ENCODE measurements around the gene GPRC5C.

Gene GPRC5C

DNA sequence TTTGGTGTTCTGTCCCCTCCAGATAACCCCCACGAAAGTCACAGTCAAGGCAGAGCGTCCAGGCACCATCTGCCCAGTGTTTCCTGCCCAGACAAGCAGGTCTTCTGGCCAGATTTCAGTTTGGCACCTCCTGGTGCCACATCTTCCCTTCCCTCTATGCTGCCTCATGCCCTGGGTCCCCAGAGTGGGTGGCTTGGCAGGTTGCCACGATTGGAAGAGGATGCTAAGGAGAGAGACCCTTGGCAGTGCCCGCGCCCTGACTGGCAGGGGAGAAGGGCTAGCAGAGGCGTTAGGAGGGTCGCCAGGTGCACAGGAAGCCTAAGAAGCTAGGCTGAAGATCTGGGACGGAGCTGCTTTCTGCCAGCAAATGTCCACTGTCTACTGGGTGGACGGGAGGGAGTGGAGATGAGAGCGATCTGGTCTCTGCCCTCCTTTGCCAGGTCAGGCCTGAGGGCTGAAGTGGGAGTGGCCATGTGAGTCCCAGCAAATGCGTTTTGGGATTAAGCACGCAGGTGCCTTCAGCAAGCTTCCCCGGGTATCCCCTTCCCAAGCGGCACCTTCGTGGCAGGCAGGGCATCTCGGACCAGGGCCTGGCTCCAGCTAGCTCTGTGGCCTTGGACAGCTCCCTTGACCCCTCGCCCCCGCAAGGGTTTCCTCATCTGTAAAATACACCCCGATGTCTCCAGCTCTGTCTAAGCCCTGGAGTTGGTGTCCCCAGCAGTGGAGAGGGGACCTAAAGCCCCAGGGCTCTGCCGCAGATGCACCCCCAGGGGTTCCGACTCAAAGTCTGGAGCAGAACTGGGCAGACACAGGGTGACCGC is 21.2 kb downstream of the GPRC5C start:
- DNase-seq (ENCODE audit: low spot score): no peak

- no peak for DNase-seq (ENCODE audit: low spot score)
Measured at GRCh38 chr17:74453665-74454196, 21.8 kb downstream of the GPRC5C start.

DNA sequence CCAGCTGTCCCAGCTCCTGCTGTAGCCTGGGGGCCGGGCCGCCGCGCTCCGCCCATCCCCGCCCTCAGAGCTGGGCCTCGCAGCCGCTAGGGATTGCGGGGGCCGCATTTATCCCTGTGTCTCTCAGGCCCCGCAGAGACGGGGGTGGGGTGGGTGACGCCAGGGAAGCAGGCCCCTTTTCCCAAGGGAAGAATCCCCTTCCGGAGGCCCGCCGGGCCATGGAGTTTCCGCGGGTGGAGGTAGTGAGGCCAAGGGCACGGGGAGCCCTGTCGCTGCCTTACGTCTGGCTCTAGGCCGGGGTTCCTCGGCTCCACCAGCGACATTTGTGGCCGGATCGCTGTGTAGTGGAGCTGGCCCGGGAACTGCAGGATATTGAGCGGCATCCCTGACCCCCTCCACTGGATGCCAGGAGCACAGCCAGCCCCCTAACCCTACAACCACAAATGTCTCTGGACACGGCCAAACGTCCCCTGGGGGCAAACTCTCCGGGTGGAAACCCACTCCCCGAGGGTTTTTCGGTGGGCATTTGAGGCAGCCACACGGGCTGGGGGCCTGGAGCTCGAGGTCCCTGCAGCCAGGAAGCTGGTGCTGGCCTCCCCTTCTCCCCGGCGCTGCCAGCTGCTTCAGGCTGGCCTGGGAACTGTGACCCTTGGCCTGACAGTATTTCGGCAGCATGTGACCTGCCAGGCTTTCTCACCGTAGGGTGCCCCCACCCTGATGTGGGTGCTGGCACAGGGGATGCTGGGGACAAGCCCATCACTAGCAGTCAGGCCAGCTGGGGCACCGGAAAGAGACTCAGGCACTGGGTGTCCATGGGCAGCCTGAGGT is 22.5 kb downstream of the GPRC5C start:
- DNase-seq (ENCODE audit: low spot score): peak; percentile 82

DNA sequence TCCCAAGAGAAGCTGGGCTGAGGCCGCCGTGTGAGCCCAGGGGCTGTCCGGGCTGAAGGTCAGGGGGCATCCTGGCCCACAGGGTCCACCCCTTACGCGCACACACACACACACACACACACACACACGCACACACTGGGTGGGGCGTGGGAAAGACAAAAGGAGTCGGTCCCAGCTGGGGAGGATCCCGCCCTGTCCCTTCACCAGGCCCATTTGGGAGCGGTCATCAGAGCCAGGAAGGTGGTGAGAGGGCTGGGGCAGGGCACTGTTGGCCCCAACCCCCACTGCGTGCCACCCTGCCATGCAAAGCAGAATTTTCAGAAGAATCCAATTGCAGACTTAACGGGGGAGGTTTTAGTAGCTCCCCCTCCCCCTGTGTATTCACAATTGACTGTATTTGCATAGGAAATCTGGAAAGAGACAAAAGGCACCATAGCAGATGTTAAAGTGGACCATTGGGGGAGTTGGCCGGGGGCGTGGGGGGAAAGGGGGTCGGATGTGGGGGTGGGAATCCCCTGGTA is 23.2 kb downstream of the GPRC5C start:
- no peak for DNase-seq (ENCODE audit: low spot score)

GRCh38 chr17:74455821-74456220 is 23.9 kb downstream of the GPRC5C start:
- no peak for DNase-seq (ENCODE audit: low spot score)

DNA sequence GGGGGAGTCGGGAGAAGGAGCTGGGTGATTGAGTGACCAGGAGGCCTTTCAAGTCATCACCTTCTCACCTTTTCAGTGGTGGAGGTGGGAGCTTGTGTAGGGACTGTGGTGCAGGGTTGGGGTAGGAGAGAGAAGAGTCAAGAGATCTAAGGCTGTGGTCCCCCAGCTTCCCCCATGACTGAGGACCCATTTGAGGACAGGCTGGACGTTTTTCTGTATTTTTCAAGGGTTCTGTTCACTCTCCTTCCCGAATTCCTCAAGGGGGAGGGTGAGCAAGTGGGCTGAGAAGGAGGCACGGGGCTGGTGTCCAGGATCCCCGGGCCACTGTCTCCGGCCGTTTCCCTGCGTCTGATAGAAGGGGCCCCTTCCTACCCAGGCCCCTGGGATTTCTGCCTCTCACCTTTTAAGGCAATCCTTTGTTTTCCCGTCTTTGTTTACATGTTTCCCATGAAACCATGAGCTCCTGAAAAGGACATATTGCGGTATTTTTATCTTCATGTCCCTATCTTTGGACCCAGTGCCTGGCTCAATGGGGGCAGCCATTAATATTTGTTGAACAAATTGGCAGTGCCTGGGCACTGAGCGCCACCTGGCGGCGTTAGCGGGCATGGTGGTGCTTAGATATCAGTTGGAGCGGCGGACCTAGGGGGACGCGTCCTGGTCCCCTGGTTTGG is 25.4 kb downstream of the GPRC5C start:
- DNase-seq (ENCODE audit: low spot score): peak; percentile 71

DNA sequence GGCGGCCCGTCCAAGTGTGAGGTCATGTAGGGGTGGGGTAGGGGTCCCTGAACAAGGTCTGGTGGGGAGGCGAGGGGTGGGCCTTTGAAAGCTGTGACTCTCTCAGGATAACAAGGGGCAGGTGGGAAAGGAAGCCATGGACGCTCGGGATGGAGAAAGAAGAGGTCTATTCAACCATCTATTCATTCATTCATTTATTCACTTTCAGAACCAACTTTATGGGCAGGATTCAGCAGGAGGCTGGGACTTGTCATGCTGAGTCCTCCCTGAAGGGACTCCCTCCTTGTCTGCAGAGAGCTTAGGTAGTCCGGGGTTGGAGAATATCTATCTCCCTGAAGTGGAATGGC is 25.9 kb downstream of the GPRC5C start:
- DNase-seq (ENCODE audit: low spot score): no peak

DNA sequence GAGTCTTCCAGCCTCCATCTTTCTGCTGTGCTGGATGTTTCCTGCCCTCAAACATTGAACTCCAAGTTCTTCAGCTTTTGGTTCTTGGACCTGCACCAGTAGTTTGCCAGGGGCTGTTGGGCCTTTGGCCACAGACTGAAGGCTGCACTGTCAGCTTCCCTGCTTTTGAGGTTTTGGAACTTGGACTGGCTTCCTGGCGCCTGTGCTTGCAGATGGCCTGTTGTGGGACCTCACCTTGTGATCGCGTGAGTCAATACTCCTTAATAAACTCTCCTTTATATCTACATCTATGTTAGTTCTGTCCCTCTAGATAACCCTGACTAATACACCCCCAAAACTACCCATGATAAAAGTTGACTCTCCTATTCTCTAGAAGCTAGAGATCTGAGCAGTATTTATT is 26.9 kb downstream of the GPRC5C start:
- no peak for DNase-seq (ENCODE audit: low spot score)

DNA sequence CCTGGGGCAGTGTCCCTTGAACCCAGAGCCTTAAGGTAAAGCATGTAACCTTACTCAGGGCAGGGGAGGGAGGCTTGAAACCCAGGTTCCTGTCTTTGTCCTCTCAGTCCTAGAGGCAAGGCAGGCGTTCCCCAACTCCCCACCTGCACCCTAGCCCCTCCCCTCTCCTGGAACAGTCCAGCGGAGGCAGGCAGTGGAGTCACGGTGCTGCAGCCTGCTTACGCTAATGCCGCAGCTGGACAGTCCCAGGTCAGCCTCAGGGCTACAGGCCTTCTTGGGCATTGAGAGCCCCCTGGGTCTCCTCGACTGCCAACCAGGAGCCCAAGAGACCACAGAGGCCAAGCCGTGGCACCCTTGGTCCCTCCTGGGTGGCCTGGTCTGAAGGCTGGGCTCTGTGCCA is 27.7 kb downstream of the GPRC5C start:
- DNase-seq (ENCODE audit: low spot score): no peak

GRCh38 chr17:74460241-74460640 is 28.4 kb downstream of the GPRC5C start:
- DNase-seq (ENCODE audit: low spot score): no peak

- DNase-seq (ENCODE audit: low spot score): no peak
Measured at GRCh38 chr17:74460996-74461395, 29.1 kb downstream of the GPRC5C start.

- no peak for DNase-seq (ENCODE audit: low spot score)
Measured at GRCh38 chr17:74461611-74462010, 29.7 kb downstream of the GPRC5C start.

- DNase-seq (ENCODE audit: low spot score): no peak
Measured at GRCh38 chr17:74464730-74465377, 33.0 kb downstream of the GPRC5C start.

- no peak for DNase-seq (ENCODE audit: low spot score)
Measured at GRCh38 chr17:74465378-74466110, 33.7 kb downstream of the GPRC5C start.

DNA sequence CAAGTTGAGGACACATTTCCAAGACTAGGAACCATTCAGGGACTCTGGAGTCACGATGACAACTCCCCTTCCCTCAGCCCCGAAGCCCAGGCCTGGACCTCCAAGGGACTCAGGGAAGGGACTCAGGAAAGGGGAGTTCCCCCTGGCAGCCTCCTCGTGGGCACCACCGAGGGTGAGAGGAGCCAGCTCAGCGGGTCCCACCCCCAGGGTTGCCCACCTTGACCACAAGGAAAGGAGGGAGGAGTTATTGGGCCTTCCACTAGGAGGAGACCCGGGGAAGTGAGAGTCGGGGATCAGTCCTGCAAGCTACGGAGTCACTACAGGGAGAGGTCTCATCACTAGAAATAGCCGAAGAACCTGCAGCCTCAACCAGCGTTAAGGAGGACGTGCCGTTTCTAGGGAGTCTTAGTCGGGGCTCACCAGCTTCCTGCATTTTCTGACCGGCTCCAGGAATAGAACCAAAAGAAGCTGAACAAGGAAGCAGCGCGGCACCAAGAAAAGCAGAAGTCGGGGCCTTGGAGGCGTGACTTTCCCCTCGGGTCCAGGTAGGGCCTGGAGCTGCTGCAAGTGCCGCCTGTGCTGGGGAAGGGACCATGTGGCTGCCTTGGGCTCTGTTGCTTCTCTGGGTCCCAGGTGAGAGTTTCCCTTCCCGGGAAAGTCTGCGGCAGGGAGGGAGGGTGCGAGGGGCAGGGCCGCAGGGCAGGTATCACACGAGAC is 34.4 kb downstream of the GPRC5C start, which contains the start of gene CD300A:
TSS of gene CD300A (plus strand) at position 524 of the 717 bp plus-strand sequence. CDS start at position 594, 70 bp downstream.
- DNase-seq (ENCODE audit: low spot score): no peak

- no peak for DNase-seq (ENCODE audit: low spot score)
Measured at GRCh38 chr17:74466828-74467184, 34.9 kb downstream of the GPRC5C start.

DNA sequence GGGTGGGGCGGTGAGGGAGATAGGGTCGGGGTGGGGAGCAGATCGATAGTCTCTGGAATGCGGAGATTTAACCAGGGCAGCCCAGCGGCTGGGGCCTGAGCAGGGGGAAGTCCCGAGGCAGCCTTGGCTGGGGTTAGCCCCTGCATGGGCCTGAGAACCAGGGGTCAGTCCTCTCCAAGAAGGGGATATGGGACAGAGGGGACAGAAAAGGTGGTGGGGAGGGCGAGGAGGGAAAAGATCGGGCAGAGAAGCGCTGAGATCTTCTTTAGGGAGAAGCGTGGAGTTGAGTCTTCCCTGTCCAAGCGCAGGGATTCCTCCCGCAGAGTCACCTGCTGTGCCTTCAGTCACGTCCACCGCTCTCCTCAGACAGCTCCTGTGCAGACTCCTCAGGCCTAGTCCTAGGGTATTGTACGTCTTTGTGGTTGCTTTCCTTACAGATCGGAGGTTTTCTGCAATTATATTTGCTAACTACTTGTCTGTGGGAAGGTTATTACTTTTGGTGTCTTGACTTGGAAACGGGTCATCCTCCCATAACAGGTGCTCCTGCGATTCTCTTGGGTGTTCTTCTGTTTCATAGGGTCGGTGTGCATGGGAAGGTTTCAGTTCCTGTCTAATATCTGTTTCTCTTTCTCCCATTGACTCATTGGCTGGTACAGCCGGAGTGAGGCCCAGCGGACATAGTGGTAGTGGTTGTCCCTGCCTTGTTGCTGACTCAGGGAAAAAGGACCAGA is 35.5 kb downstream of the GPRC5C start:
- DNase-seq (ENCODE audit: low spot score): no peak

GRCh38 chr17:74471341-74471740 is 39.5 kb downstream of the GPRC5C start:
- DNase-seq (ENCODE audit: low spot score): no peak

- no peak for DNase-seq (ENCODE audit: low spot score)
Measured at GRCh38 chr17:74472890-74473289, 41.0 kb downstream of the GPRC5C start.

DNA sequence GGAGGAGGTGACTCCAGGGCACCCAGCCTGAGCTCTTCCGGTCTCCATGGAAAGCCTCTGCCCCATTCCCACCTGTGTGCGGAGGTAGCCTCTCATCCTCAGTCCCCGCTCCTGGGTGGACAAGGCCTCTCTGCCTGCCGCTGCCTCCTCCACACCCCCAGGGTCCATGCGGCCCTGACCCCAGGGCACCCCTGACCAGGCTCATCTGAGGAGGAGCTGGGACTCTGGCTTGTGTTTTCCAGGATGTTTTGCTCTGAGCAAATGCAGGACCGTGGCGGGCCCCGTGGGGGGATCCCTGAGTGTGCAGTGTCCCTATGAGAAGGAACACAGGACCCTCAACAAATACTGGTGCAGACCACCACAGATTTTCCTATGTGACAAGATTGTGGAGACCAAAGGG is 41.4 kb downstream of the GPRC5C start:
- DNase-seq (ENCODE audit: low spot score): no peak
